RWPE2 (cell line): ENCODE results near the gene CALHM3.

Experiments used
- ATAC-seq: fragments of 200-7000 bp; cut with Tn5 transposase; 3 replicates; pipeline ENCODE4 v1.9.1; 2021; ENCODE audit warnings: low read depth
- DNase-seq: peaks from one replicate; pipeline ENCODE4 v3.0.0-alpha.2; 2020; ENCODE audit warnings: low spot score
- H3K27ac ChIP-seq: fragments of 450-650 bp; 2 replicates; pipeline ENCODE4 v1.5.1; 2017; ENCODE audit warnings: mild to moderate bottlenecking; ENCODE audit not compliant: poor library complexity, severe bottlenecking
- H3K27me3 ChIP-seq: fragments of 250-450 bp; sonication (Bioruptor Pico); 2 replicates; pipeline ENCODE4 v1.5.1; 2021; ENCODE audit warnings: mild to moderate bottlenecking, moderate library complexity; ENCODE audit not compliant: insufficient read depth, poor library complexity, severe bottlenecking
- H3K36me3 ChIP-seq: fragments of 250-450 bp; sonication (Bioruptor Pico); 2 replicates; pipeline ENCODE4 v1.5.1; 2020; ENCODE audit warnings: low read depth, mild to moderate bottlenecking, moderate library complexity
- H3K4me1 ChIP-seq: fragments of 250-450 bp; sonication (Bioruptor Pico); 2 replicates; pipeline ENCODE4 v1.5.1; 2021; ENCODE audit warnings: mild to moderate bottlenecking, moderate library complexity; ENCODE audit not compliant: insufficient read depth, poor library complexity, severe bottlenecking
- H3K4me3 ChIP-seq: fragments of 250-450 bp; sonication (Bioruptor Pico); 2 replicates; pipeline ENCODE4 v1.5.1; 2021; ENCODE audit warnings: mild to moderate bottlenecking, moderate library complexity; ENCODE audit not compliant: severe bottlenecking
- H3K9me3 ChIP-seq: fragments of 250-450 bp; sonication (Bioruptor Pico); 2 replicates; pipeline ENCODE4 v1.5.1; 2021; ENCODE audit warnings: mild to moderate bottlenecking, moderate library complexity; ENCODE audit not compliant: severe bottlenecking
- CTCF ChIP-seq: fragments of 450-650 bp; IDR thresholded peaks from one replicate; pipeline ENCODE4 v1.5.1; 2017; ENCODE audit warnings: mild to moderate bottlenecking, moderate library complexity; ENCODE audit not compliant: poor library complexity, severe bottlenecking

The CALHM3 gene

DNA sequence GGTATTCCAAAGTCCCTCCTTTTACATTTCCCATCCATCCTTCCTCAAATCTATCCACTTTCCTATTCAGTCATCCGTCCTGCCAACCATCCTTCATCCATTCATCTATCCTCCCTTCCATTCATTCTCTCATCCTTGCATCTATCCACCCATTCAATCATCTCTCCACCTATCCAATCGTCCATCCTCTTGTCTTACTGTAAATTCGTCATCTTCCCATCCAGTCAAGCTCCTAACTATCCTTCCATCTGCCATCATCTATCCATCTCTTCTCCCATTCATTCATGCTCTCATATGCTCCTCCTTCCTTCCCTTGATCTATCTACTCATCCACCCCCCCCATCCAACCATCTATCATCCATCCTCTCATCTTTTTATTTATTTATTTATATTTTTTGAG lies 5.0 kb downstream of the CALHM3 start:
- Histone ChIP-seq H3K36me3 (no peaks in the 10 kb centered on the region), H3K4me3 (no peak overlapping the region), H3K27ac (no peak overlapping the region), H3K4me1 (no peaks in the 10 kb centered on the region), H3K27me3 (no peaks in the 10 kb centered on the region), H3K9me3 (no peaks in the 10 kb centered on the region)
- no peak for TF ChIP-seq CTCF
- ATAC-seq (no peak), DNase-seq (no peak)

DNA sequence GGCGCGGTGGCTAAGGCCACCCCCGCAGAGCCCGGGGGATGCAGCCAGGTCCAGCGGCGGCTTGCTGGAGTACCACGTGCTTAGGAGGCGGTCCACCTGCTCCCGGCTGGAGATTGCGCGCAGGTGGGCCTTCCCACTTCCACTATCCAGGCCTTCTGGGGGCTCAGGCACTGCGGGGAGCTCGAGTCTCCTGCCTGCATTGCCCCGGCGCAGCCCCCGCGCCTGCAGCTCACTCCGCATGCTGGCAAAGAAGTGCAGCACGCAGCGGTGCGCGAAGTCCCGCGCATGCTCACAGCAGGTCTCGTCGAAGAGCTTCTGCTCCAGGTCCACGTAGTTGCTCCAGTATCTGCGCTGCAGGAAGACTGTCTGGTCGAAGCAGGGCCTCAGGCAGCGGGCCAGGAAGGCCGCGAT lies 5.8 kb downstream of the CALHM3 start:
- Histone ChIP-seq H3K4me1 (no peaks in the 10 kb centered on the region), H3K27ac (no peak overlapping the region), H3K9me3 (no peaks in the 10 kb centered on the region), H3K36me3 (no peaks in the 10 kb centered on the region), H3K27me3 (no peaks in the 10 kb centered on the region), H3K4me3 (no peak overlapping the region)
- DNase-seq: no peak
- no peak for TF ChIP-seq CTCF
- no peak for ATAC-seq

DNA sequence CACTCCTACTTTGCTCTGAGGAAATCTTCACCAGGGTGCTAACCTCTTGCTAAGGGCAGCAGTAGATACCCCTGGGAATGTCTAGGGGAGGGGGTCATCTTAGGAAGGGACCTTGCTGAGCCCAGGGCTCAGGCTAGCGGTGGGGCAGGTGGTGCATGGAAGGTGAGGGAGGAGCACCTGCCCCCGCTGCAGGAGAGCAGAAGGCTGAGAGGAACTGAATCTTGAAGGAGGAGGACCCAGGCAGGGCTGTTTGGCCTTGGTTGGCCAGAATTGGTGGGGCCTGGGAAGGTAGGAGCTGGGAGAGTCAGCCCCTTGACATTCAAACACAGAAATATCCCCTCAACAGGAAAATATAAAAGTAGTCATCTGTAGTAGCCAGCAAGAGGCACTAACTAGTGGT lies 7.0 kb downstream of the CALHM3 start:
- no peak for ATAC-seq
- Histone ChIP-seq H3K27me3 (no peaks in the 10 kb centered on the region), H3K4me1 (no peaks in the 10 kb centered on the region), H3K4me3 (no peak overlapping the region), H3K36me3 (no peaks in the 10 kb centered on the region), H3K27ac (no peak overlapping the region), H3K9me3 (no peaks in the 10 kb centered on the region)
- DNase-seq: no peak
- no peak for TF ChIP-seq CTCF

- no peak overlapping the region for H3K27ac ChIP-seq
- no peak overlapping the region for H3K4me3 ChIP-seq
- H3K27me3 ChIP-seq: no peaks in the 10 kb centered on the region
- no peak for DNase-seq
- ATAC-seq: no peak
- H3K36me3 ChIP-seq: no peaks in the 10 kb centered on the region
- H3K4me1 ChIP-seq: no peaks in the 10 kb centered on the region
- no peaks in the 10 kb centered on the region for H3K9me3 ChIP-seq
- TF ChIP-seq CTCF: no peak
Measured at GRCh38 chr10:103470761-103471653, 8.0 kb downstream of the CALHM3 start.

DNA sequence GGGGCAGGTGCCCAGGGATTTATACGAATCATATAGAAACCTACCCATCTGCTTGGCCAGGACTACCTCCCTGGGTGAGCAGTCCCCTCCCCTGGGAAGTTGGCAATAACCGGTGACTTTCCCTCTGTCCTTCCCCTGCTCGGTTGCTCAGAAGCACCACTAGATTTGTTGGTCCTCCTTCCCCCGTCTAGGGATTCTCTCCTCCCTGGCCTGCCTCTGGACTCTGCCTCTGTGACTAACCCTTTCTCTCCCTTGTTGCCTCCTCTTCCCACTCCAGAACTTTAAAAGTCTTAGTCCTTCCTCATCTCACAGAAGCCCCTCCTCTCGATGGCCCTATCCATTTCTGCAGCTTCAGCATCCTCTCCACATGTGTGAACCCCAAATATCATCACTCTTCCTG lies 9.8 kb downstream of the CALHM3 start:
- TF ChIP-seq CTCF: no peak
- DNase-seq: no peak
- H3K9me3 ChIP-seq: no peaks in the 10 kb centered on the region
- H3K4me1 ChIP-seq: no peaks in the 10 kb centered on the region
- no peaks in the 10 kb centered on the region for H3K27me3 ChIP-seq
- H3K27ac ChIP-seq: no peak overlapping the region
- no peak for ATAC-seq
- no peak overlapping the region for H3K4me3 ChIP-seq
- H3K36me3 ChIP-seq: no peaks in the 10 kb centered on the region
